M059J (cell line): Measurements from ENCODE around the gene LGI2. TPM values are rescaled to one million over a fixed set of nuclear protein-coding genes. Genes with fewer than 3 reads are reported as not detected.
A peak's percentile ranks its signal among the peaks of the same experiment; 100 is the strongest.
"Not testable (repeated sequence)": the region's sequence is repeated elsewhere in the genome, so short reads cannot be mapped to it uniquely, and the experiment has no call there.

Experiments
- DNase-seq: peaks from one replicate; pipeline ENCODE4 v3.0.0-alpha.2; 2012; ENCODE audit warnings: low read depth
- total RNA-seq: library from RNA; depleted of rRNA; stranded (reverse); fragments of >200 nt; shearing (Covaris generic); gene quantifications from 2 replicates; pipeline ENCODE4 v1.2.3, GENCODE V29; 2014

The LGI2 gene
- total RNA-seq, 1 experiment from 2014 or later: 0.07 TPM

DNA sequence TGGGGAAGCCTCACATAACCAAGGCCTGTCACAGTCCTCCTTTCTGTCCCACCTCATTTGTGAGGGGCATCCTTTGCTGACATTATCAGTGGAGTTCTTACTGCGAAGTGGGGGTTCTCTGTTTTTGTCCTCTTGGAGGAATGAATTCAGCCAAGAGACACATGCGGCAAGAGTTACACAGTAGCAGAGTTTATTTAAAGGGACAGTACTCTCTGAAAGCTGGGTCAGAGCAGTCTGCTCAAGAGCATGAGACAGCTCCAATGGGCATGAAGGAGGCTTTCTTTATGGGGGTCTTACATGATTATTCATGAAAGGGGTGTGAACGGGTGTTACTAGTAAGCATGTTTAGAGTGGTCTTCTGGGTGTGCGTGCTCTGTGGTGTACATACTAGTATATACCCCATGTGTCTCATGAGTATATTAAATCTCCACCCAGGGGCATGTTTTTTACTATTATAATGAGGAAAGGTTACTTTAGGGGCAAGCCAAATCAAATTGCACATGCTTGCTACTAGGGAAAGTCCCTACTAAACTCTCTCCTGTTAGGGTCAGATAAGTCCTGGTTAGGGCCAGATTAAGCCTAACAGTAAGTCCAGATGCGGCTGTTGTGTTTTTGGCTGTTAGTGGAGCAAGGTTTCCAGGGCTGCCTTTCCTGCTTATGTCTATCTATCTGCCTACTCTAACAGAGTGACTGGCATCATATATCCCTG is 19.8 kb upstream of the LGI2 start:
- DNase-seq: no peak

DNA sequence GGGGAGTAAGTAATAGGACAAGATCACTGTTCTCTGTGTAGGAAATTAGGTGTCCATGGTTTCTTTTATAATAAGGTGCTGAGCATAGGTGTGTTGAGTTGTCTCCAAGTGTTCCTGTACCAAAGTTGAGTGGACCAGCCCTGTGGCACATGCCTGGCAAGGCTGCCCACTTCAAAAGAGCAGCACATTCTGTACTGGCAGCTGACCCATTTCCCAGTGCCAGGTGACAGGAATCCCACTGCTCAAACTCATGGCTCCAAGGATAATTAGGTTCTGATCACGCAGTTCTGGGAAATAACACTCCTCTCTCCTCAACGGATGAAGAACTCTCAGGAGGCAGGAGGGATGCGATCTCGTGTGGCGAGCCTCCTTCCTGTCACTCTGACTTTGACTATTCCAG is 12.8 kb upstream of the LGI2 start:
- no peak for DNase-seq

DNA sequence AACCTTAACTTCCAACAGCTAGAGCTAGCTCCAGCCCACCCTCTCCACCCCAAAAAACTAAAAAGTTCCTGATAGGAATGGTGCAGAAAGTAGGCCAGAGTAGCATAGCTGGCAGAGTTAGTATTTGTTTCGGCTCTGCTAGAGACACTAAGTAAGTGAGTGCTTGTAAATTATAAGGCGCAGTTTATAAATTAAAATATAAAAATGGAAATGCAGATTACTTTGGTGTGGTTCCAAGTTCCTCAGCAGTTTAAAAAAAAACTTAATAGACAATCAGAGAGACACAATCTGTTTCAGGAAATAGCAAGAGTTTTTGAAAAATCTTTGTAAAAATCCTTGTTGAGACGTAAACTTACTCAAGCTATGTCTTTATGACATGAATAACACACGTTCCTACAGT is 2.8 kb upstream of the LGI2 start:
- no peak for DNase-seq

DNA sequence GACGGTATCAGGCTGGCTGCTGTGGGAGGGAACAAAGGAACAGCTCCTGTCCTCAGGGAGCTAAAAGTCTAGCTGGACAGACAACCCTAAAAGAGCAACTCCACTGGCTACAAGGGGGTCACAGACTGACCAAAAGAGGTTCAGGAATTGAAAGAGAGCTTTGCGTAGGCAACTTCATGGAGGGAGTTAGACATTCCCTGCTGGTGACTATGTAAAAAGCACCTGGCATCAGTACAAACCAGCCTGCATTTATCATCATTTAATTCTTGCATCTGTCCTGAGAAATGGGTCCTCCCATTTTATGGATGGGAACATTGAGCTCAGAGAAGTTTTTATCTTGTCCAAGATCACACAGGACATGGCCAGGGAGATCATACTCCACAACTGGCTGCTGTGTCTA is 1.4 kb upstream of the LGI2 start:
- DNase-seq: peak; percentile 15

- DNase-seq: peak; percentile 18
These were observed 403 bp upstream of the LGI2 start for GRCh38 chr4:25031077-25031621.

DNA sequence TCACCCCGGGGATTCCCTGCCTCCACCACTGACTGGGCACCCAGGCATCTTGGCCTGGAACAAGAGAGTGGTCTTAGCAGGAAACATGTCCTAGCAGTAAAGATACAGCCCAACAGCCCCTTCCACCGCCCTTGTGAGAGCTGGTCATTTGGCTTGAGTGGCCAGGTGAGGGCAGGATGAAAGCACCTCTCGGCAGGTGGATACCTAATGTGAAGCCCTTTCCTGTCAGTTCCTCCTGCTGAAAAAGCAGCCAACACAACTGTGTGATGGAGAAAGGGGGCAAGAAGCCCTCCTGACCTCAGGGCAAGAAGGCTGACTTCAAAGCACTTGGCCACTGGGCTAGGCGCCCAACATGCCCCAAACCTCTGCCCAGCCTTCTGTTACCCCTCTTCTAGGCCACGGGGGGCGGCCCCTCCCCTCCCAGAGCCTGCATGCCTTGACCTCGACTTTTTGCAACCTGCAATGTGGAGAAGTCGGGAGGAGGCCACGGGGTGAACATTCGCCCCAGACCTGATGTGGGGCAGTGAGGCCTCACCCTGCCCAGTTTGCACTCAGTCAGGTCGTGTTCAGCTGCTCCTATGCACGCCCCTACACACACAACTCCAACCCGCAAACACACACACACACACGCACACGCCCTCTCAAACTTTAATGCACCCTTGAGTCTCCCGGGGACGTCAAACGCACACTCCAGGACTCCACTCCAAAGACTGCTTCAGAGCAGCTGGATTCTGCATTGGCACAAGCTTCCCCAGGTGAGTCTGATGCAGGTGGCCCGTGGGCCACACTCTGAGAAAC is 1.1 kb downstream of the LGI2 start:
- DNase-seq: no peak

DNA sequence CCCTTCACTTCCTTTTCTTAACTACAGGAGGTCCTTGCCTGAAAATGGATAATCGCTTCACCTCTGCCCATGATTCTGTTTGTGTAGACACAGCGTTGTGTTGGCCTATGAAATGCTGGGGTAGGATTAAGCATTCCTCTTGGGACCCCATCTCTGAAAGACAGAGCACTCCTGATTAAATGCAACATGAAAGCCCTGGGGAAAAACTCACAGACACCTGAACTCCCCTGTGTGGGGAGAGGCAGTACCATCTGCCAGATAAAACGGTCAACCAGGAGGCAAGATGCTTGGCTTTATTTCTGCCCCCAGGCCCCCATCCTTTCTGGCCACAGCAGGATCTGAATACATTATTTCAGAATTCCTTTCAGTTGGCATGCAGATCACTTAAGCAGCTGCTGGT is 1.9 kb downstream of the LGI2 start:
- no peak for DNase-seq

DNA sequence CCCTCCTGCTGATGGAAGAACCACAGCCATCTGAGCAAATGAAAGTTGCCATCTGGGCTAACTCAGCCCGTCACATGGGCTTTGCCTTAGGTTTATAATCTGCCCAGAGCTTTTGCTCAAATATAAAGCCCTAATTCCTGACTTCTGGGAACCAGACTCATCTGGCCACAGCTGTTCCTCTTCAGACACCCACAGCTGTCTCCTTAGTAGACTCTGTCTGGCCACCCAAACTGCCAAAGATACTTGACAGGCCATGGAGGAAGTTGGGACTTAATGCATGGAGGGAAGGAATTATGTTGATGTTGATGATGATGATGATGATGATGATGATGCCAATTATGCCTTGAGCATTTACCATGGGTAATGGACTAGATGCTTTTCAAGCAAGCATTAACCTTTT is 8.0 kb downstream of the LGI2 start:
- DNase-seq: no peak

- no peak for DNase-seq
These were observed 9.5 kb downstream of the LGI2 start for GRCh38 chr4:25021216-25021615.

DNA sequence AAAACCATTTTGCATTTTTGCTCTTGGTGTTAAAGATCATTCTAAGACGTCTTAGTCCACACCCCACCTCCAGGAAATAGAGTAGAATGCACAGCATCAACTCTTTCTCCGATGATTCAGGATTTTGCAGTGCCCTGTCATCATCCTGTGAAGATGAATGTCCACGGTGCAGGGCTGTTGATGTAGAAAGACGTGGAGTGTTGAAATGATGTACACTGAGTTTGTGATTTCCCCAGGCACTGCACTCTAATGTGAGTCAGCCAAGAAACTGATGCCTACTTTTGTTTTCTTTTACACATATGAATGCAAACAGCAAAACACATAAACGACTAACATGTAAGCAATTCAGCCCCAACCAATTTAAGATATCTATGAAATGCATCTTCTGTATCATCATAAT is 10.5 kb downstream of the LGI2 start:
- peak; percentile 17 for DNase-seq

- no peak for DNase-seq
These were observed 11.2 kb downstream of the LGI2 start for GRCh38 chr4:25019501-25019900.

DNA sequence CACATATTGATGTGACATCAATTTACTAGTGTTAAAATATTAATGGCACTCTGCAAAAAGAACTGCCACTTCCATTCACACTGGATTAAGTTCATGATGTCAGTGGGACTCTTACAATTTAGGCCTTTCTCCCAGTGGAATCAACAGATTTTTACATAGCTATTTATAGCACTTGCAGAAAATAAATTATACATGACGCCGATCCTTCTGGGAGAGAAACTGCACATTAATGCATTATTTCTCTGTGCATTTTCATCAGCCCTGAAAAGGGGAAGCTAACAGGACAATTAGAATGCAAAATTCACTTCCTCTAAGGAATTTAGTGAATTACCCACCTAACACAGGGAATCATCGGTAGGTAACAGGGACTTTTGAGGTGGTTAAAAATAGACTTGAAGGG is 15.7 kb downstream of the LGI2 start:
- DNase-seq: no peak

- DNase-seq: not testable (repeated sequence)
These were observed 16.1 kb downstream of the LGI2 start for GRCh38 chr4:25014662-25014983.

DNA sequence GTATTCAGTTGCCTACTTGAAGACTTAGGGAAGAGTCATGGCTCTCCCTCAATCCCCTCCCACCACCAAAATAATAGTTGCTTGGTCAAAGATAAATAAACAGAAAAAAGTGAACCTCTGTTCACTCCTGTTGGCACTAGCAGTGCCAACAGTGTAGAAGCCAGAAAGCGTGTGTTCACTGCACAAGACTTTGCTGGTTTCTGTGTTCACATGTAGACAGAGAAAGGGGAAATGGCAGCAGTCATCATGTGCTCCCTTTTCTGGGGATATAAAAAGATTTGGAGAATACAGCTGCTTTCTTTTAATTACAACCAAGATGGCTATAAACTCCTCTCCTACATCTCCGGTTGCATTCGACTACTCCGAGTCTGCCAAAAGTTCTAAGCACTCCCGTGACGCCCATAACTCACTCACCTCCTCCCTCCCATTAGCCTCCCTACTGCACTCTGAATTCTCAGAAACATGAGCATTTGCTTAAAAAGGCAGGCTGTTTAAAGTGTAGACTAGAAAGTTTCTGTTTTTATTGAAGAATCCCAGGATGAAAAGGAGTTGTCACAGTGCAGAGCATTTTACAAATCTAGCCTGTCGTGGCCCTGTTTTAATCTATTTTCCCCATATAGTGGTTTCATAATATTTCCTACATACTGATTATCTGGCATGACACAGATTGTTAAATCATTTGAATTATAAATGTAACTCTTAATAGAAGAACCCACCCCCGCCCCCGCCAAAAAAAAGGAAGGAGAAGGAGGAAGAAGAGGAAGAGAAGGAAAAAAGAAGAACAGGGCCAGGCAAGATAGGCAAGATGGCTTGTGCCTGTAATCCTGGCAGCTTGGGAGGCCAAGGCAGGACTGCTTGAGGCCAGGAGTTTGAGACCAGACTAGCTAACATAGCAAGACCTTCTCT is 16.7 kb downstream of the LGI2 start:
- no peak for DNase-seq

DNA sequence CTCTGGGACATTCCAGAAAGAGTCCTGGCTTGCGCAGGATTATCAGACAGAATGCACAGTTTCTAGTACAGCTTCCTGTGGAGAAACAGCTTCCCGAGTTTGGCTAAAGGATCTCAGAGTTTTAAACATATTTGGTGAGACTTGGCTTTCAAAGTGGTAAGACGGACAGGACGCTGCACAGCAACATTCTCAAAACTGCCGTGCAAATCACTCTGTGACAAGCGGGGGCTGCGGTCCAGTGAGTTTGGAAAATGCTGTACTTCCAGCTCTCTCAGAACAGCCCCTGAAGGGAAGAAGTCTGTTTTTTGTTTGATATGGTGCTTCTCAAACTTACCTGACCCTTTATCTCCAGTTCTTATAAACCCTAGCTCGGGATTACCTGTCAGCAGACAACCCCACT is 18.1 kb downstream of the LGI2 start:
- DNase-seq: no peak

GRCh38 chr4:25011135-25011866 is 19.4 kb downstream of the LGI2 start:
- no peak for DNase-seq

DNA sequence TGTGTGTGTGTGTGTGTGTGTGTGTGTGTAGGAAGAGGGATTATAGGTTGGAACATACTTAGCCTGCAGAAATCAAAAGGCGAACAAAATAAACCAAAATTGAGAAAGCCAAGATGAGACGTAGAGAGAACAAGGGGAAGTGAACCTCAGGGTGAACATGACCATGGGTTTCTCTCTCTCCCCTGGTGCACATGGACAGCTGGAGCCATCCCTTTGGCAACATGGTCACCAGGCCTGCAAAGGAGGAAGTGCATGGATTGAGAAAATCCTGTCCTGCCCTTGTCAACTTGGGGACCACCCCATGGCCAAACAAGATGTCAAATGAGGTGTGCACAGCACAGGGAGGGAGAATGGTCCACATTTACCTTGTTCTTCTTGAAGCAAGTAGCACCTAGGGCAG is 23.1 kb downstream of the LGI2 start:
- no peak for DNase-seq

DNA sequence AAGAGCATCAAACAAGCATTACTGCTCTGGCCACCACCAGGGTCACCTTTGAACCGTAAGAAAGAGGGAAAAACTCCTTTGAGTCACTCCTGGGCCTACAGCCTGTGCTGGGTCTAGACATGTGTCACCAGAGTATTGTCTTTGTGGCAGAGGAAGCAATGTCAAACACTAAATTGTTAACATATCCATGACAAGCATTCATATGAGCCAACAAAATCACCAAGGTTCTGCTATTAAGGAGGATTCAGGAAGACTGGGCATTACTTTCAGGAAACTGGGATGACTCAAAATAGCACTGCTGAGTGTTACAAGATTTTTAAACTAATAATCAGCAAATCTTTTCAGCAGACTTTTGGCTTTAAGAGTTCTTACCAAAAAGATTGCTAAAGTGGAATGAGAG is 28.1 kb downstream of the LGI2 start:
- no peak for DNase-seq

GRCh38 chr4:25001509-25001908 is 29.2 kb downstream of the LGI2 start:
- no peak for DNase-seq

DNA sequence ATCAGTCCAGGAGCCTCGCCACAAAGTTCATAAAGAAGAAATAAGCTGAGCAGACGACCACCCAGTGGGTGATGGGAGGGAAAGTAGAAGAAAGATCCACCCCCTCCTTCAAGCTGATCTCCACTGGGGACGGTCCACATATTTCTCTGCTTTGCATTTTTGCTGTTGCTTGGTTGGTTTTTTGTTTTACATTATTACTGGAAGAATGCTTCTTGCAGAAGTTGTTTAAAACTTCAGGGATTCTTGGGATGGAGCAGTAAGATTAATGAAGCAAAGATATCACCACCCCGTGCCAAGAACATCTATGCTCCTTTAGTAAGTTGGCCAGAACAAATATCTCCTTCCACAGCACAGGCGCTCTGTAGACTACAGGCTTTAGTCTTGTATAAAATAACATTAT is 30.1 kb downstream of the LGI2 start:
- DNase-seq: no peak

- no peak for DNase-seq
These were observed 31.2 kb downstream of the LGI2 start for GRCh38 chr4:24999392-25000089.
